HepG2 (cell line): ENCODE data around the gene TMEM141. TPM values are rescaled to one million over a fixed set of nuclear protein-coding genes. Genes with fewer than 3 reads are reported as not detected.

Experiments
- ADNP ChIP-seq: sonication (generic); formaldehyde crosslinking; IDR thresholded peaks from 2 replicates; pipeline ENCODE4 v1.4.0; 2020; ENCODE audit warnings: missing genetic modification reagents
- CCDC6 ChIP-seq: sonication (generic); formaldehyde crosslinking; IDR thresholded peaks from 2 replicates; pipeline ENCODE4 v1.8.1; 2022; ENCODE audit warnings: mild to moderate bottlenecking, missing genetic modification reagents, moderate library complexity
- CENPX ChIP-seq: sonication (generic); formaldehyde crosslinking; IDR thresholded peaks from 2 replicates; pipeline ENCODE4 v1.9.0; 2021; ENCODE audit warnings: mild to moderate bottlenecking, missing genetic modification reagents, moderate library complexity
- MZF1 ChIP-seq: sonication (generic); formaldehyde crosslinking; IDR thresholded peaks from 2 replicates; pipeline ENCODE4 v1.8.1; 2023; ENCODE audit warnings: mild to moderate bottlenecking, missing genetic modification reagents, borderline replicate concordance
- RXRA ChIP-seq: sonication (generic); formaldehyde crosslinking; IDR thresholded peaks from 2 replicates; pipeline ENCODE4 v1.5.1; 2020; ENCODE audit warnings: missing genetic modification reagents
- TOPORS ChIP-seq: sonication (generic); formaldehyde crosslinking; IDR thresholded peaks from 2 replicates; pipeline ENCODE4 v1.8.0; 2023; ENCODE audit warnings: mild to moderate bottlenecking, missing genetic modification reagents
- ZIK1 ChIP-seq: sonication (generic); formaldehyde crosslinking; IDR thresholded peaks from 2 replicates; pipeline ENCODE4 v1.5.0; 2020; ENCODE audit warnings: mild to moderate bottlenecking, low read depth, missing genetic modification reagents, borderline replicate concordance
- ZKSCAN1 ChIP-seq: fragments of 150-350 bp; IDR thresholded peaks from 2 replicates; pipeline ENCODE4 v1.6.1; 2014; ENCODE audit warnings: low read length
- ZMYM3 ChIP-seq: sonication (generic); formaldehyde crosslinking; IDR thresholded peaks from 2 replicates; pipeline ENCODE4 v1.5.1; 2020; ENCODE audit warnings: mild to moderate bottlenecking, missing genetic modification reagents
- ZNF501 ChIP-seq: sonication (generic); formaldehyde crosslinking; IDR thresholded peaks from 2 replicates; pipeline ENCODE4 v1.5.1; 2020; ENCODE audit warnings: mild to moderate bottlenecking, moderate library complexity, missing genetic modification reagents
- ZNF557 ChIP-seq: sonication (generic); formaldehyde crosslinking; IDR thresholded peaks from 2 replicates; pipeline ENCODE4 v1.4.0; 2020; ENCODE audit warnings: missing genetic modification reagents
- ZNF562 ChIP-seq: sonication (generic); formaldehyde crosslinking; IDR thresholded peaks from 2 replicates; pipeline ENCODE4 v1.8.0; 2022; ENCODE audit warnings: missing genetic modification reagents, borderline replicate concordance
- ZNF616 ChIP-seq: sonication (generic); formaldehyde crosslinking; IDR thresholded peaks from 2 replicates; pipeline ENCODE4 v1.5.0; 2020; ENCODE audit warnings: low read depth, mild to moderate bottlenecking, missing genetic modification reagents
- ZNF678 ChIP-seq: sonication (generic); formaldehyde crosslinking; IDR thresholded peaks from 2 replicates; pipeline ENCODE4 v1.4.0; 2020; ENCODE audit warnings: mild to moderate bottlenecking, missing genetic modification reagents
- ZNF7 ChIP-seq: IDR thresholded peaks from 2 replicates; pipeline ENCODE4 v1.6.1; 2016; ENCODE audit warnings: missing biosample characterization, missing genetic modification reagents
- polyA plus RNA-seq, 8 experiments: library from polyadenylated mRNA; depleted of rRNA in 3 of 8; stranded (reverse) in 7 of 8; unstranded in 1 of 8; fragments of >200 nt; fragmentation: Illumina TruSeq in 4 of 8; extraction: Trizol in 4 of 8; gene quantifications; 2 replicates each; pipeline versions ENCODE4 v1.2.1 to v1.2.3, GENCODE V29; 2011 to 2016; ENCODE audit warnings: low read depth in 4 of 8, missing spikeins in 1 of 8, mixed read lengths in 1 of 8; ENCODE audit not compliant: insufficient read depth in 1 of 8
- total RNA-seq, 5 experiments: library from RNA; depleted of rRNA; stranded (reverse); fragments of >200 nt; fragmentation: Illumina TruSeq; extraction: Trizol; gene quantifications; 2 replicates each; pipeline ENCODE4 v1.2.3, GENCODE V29; 2016; ENCODE audit warnings: low read depth in 1 of 5
- TF ChIP-seq, protein P1 (sequence below): sonication (generic); formaldehyde crosslinking; IDR thresholded peaks from 2 replicates; pipeline ENCODE4 v1.4.0; 2020; ENCODE audit warnings: missing genetic modification reagents, borderline replicate concordance
- TF ChIP-seq, protein P2 (sequence below): sonication (generic); formaldehyde crosslinking; conservative IDR thresholded peaks from 2 replicates; pipeline ENCODE4 v1.4.0; 2020; ENCODE audit warnings: missing genetic modification reagents
- TF ChIP-seq, protein P3 (sequence below): IDR thresholded peaks from 2 replicates; pipeline ENCODE4 v1.6.1; 2018; ENCODE audit warnings: missing genetic modification reagents
- TF ChIP-seq, protein P4 (sequence below): IDR thresholded peaks from 2 replicates; pipeline ENCODE4 v1.4.0; 2020; ENCODE audit warnings: mild to moderate bottlenecking, missing genetic modification reagents

Gene TMEM141
- total and polyA plus RNA-seq, 2 of the 13 experiments (the other 11 are each of a cell fraction or from before 2014, with no cell fraction given): 81.0 to 202 TPM

DNA sequence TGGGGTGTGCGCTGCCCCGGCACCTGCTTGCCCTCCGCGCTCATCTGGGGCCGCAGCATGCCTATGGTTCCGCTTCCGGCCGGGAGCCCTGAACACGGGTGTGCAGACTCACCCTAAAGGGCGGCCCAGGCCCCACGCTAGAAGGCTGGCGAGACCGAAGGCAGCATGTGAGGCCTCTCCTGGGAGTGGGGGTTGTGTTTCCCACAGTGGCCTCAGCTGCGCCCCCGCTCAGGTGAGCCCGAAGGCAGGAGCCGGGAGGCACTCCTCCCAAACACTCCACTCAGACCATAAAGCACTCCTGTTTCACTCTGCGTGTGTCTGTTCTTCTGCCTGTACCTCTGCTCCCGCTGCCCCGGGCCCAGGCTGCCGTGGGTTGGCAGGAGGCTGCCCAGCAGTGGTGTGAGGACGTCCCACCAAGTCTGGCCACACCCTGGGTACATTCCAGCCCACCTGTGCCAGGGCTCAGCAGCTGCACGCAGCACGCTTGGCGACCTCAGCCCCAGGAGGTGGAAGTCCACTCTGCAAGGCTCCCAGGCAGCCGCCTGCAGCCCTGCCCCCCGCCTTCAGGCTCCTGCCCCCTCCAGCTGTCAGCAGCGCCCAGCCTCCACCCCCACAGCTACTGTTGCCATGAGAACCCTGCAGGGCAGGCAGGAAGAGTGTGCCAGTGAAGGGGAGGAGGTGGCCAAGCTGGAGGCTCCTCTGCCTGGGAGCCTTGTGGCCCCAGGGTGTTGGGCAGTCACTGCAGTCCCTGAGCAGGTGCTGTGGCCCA, 49.9 kb downstream of the TMEM141 start (continued):
- TF ChIP-seq ZNF616 (CRISPR knock-in tag) (no peak), ZKSCAN1 (no peak), ZNF678 (no peak), CENPX (CRISPR knock-in tag) (no peak), ADNP (CRISPR knock-in tag) (no peak), RXRA (no peak), MZF1 (CRISPR knock-in tag) (no peak), ZNF501 (CRISPR knock-in tag) (no peak; the same call in 1 of the 2 replicates), ZNF7 (no peak), ZMYM3 (CRISPR knock-in tag) (no peak), CCDC6 (CRISPR knock-in tag) (no peak), ZIK1 (CRISPR knock-in tag) (peak; percentile 32; the same call in 1 of the 2 replicates), TOPORS (peak; percentile 83; the same call in 1 of the 2 replicates), ZNF562 (CRISPR knock-in tag) (no peak), ZNF557 (CRISPR knock-in tag) (no peak)
- TF ChIP-seq, protein P1, sequence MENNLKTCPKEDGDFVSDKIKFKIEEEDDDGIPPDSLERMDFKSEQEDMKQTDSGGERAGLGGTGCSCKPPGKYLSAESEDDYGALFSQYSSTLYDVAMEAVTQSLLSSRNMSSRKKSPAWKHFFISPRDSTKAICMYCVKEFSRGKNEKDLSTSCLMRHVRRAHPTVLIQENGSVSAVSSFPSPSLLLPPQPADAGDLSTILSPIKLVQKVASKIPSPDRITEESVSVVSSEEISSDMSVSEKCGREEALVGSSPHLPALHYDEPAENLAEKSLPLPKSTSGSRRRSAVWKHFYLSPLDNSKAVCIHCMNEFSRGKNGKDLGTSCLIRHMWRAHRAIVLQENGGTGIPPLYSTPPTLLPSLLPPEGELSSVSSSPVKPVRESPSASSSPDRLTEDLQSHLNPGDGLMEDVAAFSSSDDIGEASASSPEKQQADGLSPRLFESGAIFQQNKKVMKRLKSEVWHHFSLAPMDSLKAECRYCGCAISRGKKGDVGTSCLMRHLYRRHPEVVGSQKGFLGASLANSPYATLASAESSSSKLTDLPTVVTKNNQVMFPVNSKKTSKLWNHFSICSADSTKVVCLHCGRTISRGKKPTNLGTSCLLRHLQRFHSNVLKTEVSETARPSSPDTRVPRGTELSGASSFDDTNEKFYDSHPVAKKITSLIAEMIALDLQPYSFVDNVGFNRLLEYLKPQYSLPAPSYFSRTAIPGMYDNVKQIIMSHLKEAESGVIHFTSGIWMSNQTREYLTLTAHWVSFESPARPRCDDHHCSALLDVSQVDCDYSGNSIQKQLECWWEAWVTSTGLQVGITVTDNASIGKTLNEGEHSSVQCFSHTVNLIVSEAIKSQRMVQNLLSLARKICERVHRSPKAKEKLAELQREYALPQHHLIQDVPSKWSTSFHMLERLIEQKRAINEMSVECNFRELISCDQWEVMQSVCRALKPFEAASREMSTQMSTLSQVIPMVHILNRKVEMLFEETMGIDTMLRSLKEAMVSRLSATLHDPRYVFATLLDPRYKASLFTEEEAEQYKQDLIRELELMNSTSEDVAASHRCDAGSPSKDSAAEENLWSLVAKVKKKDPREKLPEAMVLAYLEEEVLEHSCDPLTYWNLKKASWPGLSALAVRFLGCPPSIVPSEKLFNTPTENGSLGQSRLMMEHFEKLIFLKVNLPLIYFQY (CRISPR knock-in tag): no peak
- TF ChIP-seq, protein P2, sequence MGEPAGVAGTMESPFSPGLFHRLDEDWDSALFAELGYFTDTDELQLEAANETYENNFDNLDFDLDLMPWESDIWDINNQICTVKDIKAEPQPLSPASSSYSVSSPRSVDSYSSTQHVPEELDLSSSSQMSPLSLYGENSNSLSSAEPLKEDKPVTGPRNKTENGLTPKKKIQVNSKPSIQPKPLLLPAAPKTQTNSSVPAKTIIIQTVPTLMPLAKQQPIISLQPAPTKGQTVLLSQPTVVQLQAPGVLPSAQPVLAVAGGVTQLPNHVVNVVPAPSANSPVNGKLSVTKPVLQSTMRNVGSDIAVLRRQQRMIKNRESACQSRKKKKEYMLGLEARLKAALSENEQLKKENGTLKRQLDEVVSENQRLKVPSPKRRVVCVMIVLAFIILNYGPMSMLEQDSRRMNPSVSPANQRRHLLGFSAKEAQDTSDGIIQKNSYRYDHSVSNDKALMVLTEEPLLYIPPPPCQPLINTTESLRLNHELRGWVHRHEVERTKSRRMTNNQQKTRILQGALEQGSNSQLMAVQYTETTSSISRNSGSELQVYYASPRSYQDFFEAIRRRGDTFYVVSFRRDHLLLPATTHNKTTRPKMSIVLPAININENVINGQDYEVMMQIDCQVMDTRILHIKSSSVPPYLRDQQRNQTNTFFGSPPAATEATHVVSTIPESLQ (CRISPR knock-in tag): no peak
- TF ChIP-seq, protein P3, sequence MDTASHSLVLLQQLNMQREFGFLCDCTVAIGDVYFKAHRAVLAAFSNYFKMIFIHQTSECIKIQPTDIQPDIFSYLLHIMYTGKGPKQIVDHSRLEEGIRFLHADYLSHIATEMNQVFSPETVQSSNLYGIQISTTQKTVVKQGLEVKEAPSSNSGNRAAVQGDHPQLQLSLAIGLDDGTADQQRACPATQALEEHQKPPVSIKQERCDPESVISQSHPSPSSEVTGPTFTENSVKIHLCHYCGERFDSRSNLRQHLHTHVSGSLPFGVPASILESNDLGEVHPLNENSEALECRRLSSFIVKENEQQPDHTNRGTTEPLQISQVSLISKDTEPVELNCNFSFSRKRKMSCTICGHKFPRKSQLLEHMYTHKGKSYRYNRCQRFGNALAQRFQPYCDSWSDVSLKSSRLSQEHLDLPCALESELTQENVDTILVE (CRISPR knock-in tag): no peak
- TF ChIP-seq, protein P4, sequence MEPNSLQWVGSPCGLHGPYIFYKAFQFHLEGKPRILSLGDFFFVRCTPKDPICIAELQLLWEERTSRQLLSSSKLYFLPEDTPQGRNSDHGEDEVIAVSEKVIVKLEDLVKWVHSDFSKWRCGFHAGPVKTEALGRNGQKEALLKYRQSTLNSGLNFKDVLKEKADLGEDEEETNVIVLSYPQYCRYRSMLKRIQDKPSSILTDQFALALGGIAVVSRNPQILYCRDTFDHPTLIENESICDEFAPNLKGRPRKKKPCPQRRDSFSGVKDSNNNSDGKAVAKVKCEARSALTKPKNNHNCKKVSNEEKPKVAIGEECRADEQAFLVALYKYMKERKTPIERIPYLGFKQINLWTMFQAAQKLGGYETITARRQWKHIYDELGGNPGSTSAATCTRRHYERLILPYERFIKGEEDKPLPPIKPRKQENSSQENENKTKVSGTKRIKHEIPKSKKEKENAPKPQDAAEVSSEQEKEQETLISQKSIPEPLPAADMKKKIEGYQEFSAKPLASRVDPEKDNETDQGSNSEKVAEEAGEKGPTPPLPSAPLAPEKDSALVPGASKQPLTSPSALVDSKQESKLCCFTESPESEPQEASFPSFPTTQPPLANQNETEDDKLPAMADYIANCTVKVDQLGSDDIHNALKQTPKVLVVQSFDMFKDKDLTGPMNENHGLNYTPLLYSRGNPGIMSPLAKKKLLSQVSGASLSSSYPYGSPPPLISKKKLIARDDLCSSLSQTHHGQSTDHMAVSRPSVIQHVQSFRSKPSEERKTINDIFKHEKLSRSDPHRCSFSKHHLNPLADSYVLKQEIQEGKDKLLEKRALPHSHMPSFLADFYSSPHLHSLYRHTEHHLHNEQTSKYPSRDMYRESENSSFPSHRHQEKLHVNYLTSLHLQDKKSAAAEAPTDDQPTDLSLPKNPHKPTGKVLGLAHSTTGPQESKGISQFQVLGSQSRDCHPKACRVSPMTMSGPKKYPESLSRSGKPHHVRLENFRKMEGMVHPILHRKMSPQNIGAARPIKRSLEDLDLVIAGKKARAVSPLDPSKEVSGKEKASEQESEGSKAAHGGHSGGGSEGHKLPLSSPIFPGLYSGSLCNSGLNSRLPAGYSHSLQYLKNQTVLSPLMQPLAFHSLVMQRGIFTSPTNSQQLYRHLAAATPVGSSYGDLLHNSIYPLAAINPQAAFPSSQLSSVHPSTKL: no peak
